ENCODE measurements around the gene TRIM2. TPM values are rescaled to one million over a fixed set of nuclear protein-coding genes. Genes with fewer than 3 reads are reported as not detected.

The TRIM2 gene
- total RNA-seq, 1 donor from 2014 or later: 51.8 TPM

DNA sequence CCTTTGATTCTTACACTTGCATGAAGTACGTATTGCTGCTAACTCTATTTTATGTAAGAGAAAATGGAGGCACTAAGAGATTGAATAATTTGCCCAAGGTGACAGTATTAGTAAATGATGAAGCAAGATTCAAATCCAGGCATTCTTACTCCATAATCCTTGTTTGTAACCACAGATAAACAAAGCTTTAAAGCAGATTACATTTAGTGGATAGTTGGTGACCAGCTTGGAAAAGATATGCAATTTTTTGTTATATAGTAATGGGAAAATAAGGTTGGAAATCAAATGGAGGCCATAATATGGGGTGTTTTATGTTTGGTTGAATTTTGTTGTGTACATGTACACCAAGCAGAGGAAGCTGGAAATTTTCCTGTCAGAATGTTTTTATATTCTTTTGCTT is 171.1 kb downstream of the TRIM2 start:
- TF ChIP-seq, protein P1, sequence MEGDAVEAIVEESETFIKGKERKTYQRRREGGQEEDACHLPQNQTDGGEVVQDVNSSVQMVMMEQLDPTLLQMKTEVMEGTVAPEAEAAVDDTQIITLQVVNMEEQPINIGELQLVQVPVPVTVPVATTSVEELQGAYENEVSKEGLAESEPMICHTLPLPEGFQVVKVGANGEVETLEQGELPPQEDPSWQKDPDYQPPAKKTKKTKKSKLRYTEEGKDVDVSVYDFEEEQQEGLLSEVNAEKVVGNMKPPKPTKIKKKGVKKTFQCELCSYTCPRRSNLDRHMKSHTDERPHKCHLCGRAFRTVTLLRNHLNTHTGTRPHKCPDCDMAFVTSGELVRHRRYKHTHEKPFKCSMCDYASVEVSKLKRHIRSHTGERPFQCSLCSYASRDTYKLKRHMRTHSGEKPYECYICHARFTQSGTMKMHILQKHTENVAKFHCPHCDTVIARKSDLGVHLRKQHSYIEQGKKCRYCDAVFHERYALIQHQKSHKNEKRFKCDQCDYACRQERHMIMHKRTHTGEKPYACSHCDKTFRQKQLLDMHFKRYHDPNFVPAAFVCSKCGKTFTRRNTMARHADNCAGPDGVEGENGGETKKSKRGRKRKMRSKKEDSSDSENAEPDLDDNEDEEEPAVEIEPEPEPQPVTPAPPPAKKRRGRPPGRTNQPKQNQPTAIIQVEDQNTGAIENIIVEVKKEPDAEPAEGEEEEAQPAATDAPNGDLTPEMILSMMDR (IDR thresholded peaks at IDR 0.05; ENCODE audit: insufficient read depth, low read depth, low read length): no peak
- no peak for TF ChIP-seq EZH2 (IDR thresholded peaks at IDR 0.05; ENCODE audit: insufficient read depth, low read length)
- H3K79me2 ChIP-seq (ENCODE audit: insufficient read depth, low read length): no peaks in the 10 kb centered on the region
- no peaks in the 10 kb centered on the region for H3K36me3 ChIP-seq (ENCODE audit: insufficient read depth, low read length)
- FAIRE-seq (peak; percentile 20), DNase-seq (ENCODE audit: low read depth) (no peak)
- Mint-ChIP-seq H3K4me3 (ENCODE audit: unreplicated experiment) (no peak overlapping the region), H3K27me3 (ENCODE audit: low read depth, unreplicated experiment) (no peaks in the 10 kb centered on the region), H3K9me3 (ENCODE audit: unreplicated experiment) (no peaks in the 10 kb centered on the region), H3K4me1 (ENCODE audit: low read depth, unreplicated experiment) (peaks cover 2% of the 10 kb centered on the region), H3K27ac (ENCODE audit: unreplicated experiment) (no peak overlapping the region), H3K36me3 (ENCODE audit: low read depth, unreplicated experiment) (peaks cover 2% of the 10 kb centered on the region)
- no peak overlapping the region for H3K4me2 ChIP-seq (ENCODE audit: low read length)
- no peak overlapping the region for H3K4me3 ChIP-seq (ENCODE audit: insufficient read depth, low read depth, low read length)
- no peak overlapping the region for H3K9ac ChIP-seq (ENCODE audit: low read length)
- H2AFZ ChIP-seq (ENCODE audit: low read depth, low read length): no peak overlapping the region
- no peaks in the 10 kb centered on the region for H4K20me1 ChIP-seq (ENCODE audit: insufficient read depth, low read length)
- no peak overlapping the region for H3K27ac ChIP-seq (ENCODE audit: low read depth, low read length)
- H3K27me3 ChIP-seq (ENCODE audit: insufficient read depth, low read length): no peaks in the 10 kb centered on the region
- no peaks in the 10 kb centered on the region for H3K4me1 ChIP-seq (ENCODE audit: insufficient read depth, low read length)
- no peaks in the 10 kb centered on the region for H3K9me3 ChIP-seq (ENCODE audit: insufficient read depth, low read depth, low read length)

DNA sequence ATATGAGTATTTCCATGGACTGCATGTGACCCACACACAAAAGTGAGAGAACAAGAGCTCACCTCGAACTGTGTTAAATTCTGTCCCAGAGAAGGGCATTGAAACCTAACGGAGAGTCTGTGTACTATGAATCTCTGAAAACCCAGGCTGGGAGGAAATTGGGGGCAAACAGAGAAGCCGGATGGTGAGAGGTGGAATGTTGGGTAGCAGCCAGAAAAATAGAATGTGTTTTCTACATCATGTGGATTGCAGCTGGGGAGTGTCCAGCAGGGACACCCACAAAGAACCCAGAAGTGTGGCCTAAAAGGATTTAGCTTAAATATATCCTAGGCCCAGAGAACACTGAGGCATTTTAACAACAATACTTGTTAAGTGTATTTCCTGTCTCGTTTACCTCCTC is 178.9 kb downstream of the TRIM2 start:
- H3K9me3 ChIP-seq (ENCODE audit: insufficient read depth, low read depth, low read length): no peaks in the 10 kb centered on the region
- TF ChIP-seq EZH2 (IDR thresholded peaks at IDR 0.05; ENCODE audit: insufficient read depth, low read length): no peak
- TF ChIP-seq, protein P1 (IDR thresholded peaks at IDR 0.05; ENCODE audit: insufficient read depth, low read depth, low read length): no peak
- Mint-ChIP-seq H3K4me3 (ENCODE audit: unreplicated experiment) (no peak overlapping the region), H3K36me3 (ENCODE audit: low read depth, unreplicated experiment) (no peaks in the 10 kb centered on the region), H3K27me3 (ENCODE audit: low read depth, unreplicated experiment) (no peaks in the 10 kb centered on the region), H3K4me1 (ENCODE audit: low read depth, unreplicated experiment) (peaks cover 6% of the 10 kb centered on the region), H3K27ac (ENCODE audit: unreplicated experiment) (no peak overlapping the region), H3K9me3 (ENCODE audit: unreplicated experiment) (no peaks in the 10 kb centered on the region)
- no peak overlapping the region for H3K9ac ChIP-seq (ENCODE audit: low read length)
- no peaks in the 10 kb centered on the region for H4K20me1 ChIP-seq (ENCODE audit: insufficient read depth, low read length)
- no peaks in the 10 kb centered on the region for H3K4me1 ChIP-seq (ENCODE audit: insufficient read depth, low read length)
- no peak overlapping the region for H3K27ac ChIP-seq (ENCODE audit: low read depth, low read length)
- no peaks in the 10 kb centered on the region for H3K36me3 ChIP-seq (ENCODE audit: insufficient read depth, low read length)
- no peak overlapping the region for H3K4me2 ChIP-seq (ENCODE audit: low read length)
- FAIRE-seq (no peak), DNase-seq (ENCODE audit: low read depth) (peak; percentile 7)
- H3K27me3 ChIP-seq (ENCODE audit: insufficient read depth, low read length): no peaks in the 10 kb centered on the region
- no peak overlapping the region for H3K4me3 ChIP-seq (ENCODE audit: insufficient read depth, low read depth, low read length)
- H2AFZ ChIP-seq (ENCODE audit: low read depth, low read length): no peak overlapping the region
- H3K79me2 ChIP-seq (ENCODE audit: insufficient read depth, low read length): no peaks in the 10 kb centered on the region

DNA sequence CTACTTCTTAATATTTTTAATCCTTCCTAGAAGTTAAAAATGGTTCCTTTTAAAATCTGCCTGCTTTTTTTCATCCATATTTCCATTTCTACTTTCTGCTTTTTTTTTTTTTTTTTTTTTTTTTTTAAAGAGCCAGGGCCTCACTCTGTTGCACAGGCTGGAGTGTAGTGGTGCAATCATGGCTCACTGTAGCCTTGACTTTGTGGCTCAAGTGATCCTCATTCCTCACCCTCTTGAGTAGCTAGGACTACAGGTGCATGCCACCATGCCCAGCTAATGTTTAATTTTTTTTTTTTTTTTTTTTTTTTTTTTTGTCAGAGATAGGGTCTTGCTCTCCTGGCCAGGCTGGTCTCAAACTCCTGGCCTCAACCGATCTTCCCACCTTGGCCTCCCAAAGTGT is 179.9 kb downstream of the TRIM2 start:
- no peak for FAIRE-seq
- TF ChIP-seq EZH2 (IDR thresholded peaks at IDR 0.05; ENCODE audit: insufficient read depth, low read length): no peak
- TF ChIP-seq, protein P1 (IDR thresholded peaks at IDR 0.05; ENCODE audit: insufficient read depth, low read depth, low read length): no peak
- no peaks in the 10 kb centered on the region for H3K9me3 ChIP-seq (ENCODE audit: insufficient read depth, low read depth, low read length)
- no peaks in the 10 kb centered on the region for H3K27me3 ChIP-seq (ENCODE audit: insufficient read depth, low read length)
- H3K4me3 ChIP-seq (ENCODE audit: insufficient read depth, low read depth, low read length): no peak overlapping the region
- Mint-ChIP-seq H3K4me1 (ENCODE audit: low read depth, unreplicated experiment) (peaks cover 6% of the 10 kb centered on the region), H3K4me3 (ENCODE audit: unreplicated experiment) (no peak overlapping the region), H3K27me3 (ENCODE audit: low read depth, unreplicated experiment) (no peaks in the 10 kb centered on the region), H3K36me3 (ENCODE audit: low read depth, unreplicated experiment) (no peaks in the 10 kb centered on the region), H3K27ac (ENCODE audit: unreplicated experiment) (no peak overlapping the region), H3K9me3 (ENCODE audit: unreplicated experiment) (no peaks in the 10 kb centered on the region)
- H3K9ac ChIP-seq (ENCODE audit: low read length): no peak overlapping the region
- H3K4me1 ChIP-seq (ENCODE audit: insufficient read depth, low read length): no peaks in the 10 kb centered on the region
- H3K4me2 ChIP-seq (ENCODE audit: low read length): no peak overlapping the region
- H4K20me1 ChIP-seq (ENCODE audit: insufficient read depth, low read length): no peaks in the 10 kb centered on the region
- no peaks in the 10 kb centered on the region for H3K79me2 ChIP-seq (ENCODE audit: insufficient read depth, low read length)
- H3K27ac ChIP-seq (ENCODE audit: low read depth, low read length): no peak overlapping the region
- H2AFZ ChIP-seq (ENCODE audit: low read depth, low read length): no peak overlapping the region
- H3K36me3 ChIP-seq (ENCODE audit: insufficient read depth, low read length): no peaks in the 10 kb centered on the region
- DNase-seq (ENCODE audit: low read depth): no peak

Data from astrocyte (in vitro differentiated cells and primary cell).